ENCODE data around the gene PTPRE.

PTPRE gene

DNA sequence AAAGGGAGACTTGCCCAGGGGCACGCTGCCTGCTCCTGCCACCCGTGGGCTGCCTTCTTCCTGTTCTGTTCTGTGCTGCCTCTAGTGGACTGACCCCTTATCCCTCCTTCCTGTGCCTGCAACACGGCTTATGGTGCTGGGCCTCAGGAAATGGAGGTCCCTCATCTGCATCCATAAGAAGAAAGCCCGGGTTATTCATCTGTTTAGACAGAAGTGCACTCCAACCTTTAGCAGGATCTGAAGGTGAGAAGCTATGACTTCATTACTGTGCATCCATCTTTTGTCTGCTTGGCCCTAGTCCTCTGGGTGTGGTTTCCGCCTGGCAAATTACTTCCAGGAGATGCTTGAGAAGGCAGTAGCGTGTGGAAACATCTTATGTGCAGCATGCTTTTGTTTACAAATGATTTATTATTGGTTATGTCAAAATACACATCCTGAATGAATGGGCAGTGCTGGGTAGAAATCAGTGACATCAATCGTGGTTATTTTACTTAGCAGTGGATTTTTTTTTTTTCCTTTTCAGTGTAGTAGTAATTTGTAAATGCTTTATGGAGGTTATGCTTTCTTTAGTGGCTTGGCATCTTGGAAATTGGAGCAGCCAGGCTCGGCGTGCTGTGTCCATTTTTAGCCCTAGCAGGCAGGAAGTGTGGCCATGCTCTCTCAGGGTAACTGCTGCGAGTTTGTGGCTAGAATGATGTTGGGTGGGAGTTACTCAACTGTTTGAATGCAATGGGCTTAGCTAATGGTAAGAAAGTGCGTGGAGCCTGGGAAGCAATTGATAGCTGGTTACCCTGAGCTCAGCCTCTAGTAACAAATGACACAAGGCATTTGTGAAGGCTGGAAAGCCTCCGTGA lies 12.7 kb downstream of the PTPRE start:
- peak; percentile 77 for DNase-seq (ENCODE audit: low read depth, low spot score)
- in situ Hi-C loops (cut with HindIII; ENCODE audit: low sequenced_read_pairs), result no loop called here
- TF ChIP-seq, protein P1, sequence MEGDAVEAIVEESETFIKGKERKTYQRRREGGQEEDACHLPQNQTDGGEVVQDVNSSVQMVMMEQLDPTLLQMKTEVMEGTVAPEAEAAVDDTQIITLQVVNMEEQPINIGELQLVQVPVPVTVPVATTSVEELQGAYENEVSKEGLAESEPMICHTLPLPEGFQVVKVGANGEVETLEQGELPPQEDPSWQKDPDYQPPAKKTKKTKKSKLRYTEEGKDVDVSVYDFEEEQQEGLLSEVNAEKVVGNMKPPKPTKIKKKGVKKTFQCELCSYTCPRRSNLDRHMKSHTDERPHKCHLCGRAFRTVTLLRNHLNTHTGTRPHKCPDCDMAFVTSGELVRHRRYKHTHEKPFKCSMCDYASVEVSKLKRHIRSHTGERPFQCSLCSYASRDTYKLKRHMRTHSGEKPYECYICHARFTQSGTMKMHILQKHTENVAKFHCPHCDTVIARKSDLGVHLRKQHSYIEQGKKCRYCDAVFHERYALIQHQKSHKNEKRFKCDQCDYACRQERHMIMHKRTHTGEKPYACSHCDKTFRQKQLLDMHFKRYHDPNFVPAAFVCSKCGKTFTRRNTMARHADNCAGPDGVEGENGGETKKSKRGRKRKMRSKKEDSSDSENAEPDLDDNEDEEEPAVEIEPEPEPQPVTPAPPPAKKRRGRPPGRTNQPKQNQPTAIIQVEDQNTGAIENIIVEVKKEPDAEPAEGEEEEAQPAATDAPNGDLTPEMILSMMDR (IDR thresholded peaks at IDR 0.05; ENCODE audit: low read depth, low read length), result peak; percentile 36
- no peak overlapping the region for H3K4me3 ChIP-seq (ENCODE audit: low read depth, low read length)

DNA sequence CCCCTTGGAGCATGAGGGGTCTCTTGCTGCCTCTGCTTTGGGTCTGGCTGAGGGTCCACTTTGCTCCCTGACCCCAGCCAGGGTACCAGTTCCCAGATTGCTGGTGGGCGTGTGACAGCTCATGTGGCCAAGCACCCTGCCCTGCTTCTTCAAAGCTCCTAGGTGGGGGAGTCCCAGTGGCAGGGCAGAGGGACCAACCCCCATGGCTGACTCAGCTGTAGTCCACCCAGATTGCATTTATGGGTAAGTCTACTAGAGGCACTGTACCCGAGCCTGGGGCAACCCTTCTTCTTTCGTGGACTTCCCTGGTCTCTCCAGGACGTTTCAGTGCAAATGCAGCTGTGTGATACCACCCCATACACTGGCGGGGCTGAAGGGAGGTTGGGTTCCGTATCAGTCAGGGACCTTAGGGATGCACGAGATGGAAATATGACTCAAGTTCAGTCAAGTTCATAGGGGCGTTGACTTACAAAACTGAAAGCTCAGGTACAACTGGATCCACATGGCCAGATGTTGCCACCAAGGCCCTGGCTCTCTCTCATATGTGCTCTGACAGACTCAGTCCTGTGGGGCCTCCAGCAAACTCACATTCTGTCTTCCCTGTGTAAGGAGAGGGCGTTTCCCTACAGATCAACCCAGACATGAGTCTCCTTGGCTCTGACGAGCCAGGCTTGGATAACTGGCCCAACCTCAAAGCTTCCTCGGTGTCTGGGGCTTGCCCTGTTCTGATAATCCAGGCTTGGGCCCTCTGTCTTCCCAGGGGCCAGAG lies 13.6 kb downstream of the PTPRE start:
- TF ChIP-seq, protein P1 (IDR thresholded peaks at IDR 0.05; ENCODE audit: low read depth, low read length), result no peak

DNA sequence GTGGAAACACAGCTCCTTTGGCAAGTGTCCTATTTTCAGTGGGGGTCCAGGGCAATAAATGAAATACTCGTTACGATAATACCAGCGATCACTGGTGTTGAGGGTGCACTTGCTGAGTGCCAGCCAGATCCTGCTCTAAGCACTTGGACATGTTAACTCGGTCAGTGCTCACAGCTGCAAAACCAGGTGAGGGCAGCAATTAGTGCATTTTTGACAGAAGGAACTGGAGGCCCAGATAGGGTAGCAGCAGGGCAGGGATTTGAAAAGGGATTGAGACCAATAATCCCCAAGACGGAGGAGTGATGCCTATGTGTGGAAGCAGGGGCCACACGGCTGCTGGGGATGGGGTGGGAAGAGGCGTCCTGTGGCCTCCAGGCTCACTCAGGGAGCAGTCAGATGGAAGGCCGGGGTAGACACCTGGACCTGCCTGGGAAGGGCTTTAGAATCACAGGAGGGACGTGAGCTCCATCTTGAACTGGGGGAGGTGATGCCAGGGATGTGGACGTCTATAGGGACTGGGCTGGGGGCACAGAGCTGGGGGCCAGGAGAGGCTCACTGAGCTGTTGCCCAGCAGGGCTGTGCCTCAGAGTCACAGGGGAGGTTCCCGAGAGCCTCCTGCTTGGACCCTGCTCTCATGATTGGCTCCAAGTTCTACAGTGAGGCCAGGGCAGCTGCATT lies 14.3 kb downstream of the PTPRE start:
- in situ Hi-C loops (cut with HindIII; ENCODE audit: low sequenced_read_pairs), result no loop called here
- TF ChIP-seq, protein P1 (IDR thresholded peaks at IDR 0.05; ENCODE audit: low read depth, low read length), result no peak
- DNase-seq (ENCODE audit: low read depth, low spot score), result no peak
- H3K4me3 ChIP-seq (ENCODE audit: low read depth, low read length), result no peak overlapping the region

More for the DNA sequence above, 13.6 kb downstream of the PTPRE start:
- in situ Hi-C loops (cut with HindIII; ENCODE audit: low sequenced_read_pairs), result no loop called here
- no peak for DNase-seq (ENCODE audit: low read depth, low spot score)
- H3K4me3 ChIP-seq (ENCODE audit: low read depth, low read length), result no peak overlapping the region

DNA sequence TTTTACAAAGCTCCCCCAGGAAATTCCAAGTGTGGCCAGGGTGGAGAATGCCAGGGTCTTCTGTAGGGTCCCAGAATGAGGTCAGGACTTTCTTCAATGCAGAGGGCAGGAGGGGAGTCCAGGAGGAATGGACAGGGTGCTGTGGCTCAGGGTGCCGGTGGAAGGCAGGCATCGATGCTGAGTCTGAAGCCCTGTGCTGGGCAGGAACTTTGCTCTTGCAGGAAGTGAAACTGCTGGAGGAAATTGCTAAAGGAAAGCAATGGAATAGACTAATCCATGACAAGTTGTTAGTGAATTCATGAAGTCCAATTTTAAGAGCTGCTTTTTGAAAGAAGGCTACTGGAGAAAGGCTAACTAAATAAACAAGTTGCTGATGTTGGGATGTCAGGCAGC lies 14.8 kb downstream of the PTPRE start:
- in situ Hi-C loops (cut with HindIII; ENCODE audit: low sequenced_read_pairs), result no loop called here
- DNase-seq (ENCODE audit: low read depth, low spot score), result no peak
- TF ChIP-seq, protein P1 (IDR thresholded peaks at IDR 0.05; ENCODE audit: low read depth, low read length), result no peak
- no peak overlapping the region for H3K4me3 ChIP-seq (ENCODE audit: low read depth, low read length)

DNA sequence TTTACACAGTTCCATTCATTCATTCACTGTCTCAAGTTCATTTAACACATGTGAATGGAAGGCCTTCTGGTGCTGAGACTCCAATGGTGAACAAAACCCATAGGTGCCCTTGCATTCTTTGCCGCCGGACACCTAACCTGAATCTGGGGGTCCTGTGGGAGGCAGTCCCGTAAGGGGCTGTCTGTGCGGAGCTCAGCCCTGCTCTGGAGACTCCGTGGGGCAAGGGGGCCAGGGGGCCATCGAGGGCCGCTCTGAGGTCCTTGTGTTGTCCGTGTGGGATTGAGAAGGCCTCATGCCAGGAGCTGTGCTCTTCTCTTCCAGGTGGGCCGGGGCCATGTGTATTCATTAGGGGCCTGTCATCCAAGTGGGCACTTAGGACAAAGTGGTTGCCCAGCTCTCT lies 15.3 kb downstream of the PTPRE start:
- DNase-seq (ENCODE audit: low read depth, low spot score), result no peak
- TF ChIP-seq, protein P1 (IDR thresholded peaks at IDR 0.05; ENCODE audit: low read depth, low read length), result no peak
- in situ Hi-C loops (cut with HindIII; ENCODE audit: low sequenced_read_pairs), result no loop called here
- no peak overlapping the region for H3K4me3 ChIP-seq (ENCODE audit: low read depth, low read length)

DNA sequence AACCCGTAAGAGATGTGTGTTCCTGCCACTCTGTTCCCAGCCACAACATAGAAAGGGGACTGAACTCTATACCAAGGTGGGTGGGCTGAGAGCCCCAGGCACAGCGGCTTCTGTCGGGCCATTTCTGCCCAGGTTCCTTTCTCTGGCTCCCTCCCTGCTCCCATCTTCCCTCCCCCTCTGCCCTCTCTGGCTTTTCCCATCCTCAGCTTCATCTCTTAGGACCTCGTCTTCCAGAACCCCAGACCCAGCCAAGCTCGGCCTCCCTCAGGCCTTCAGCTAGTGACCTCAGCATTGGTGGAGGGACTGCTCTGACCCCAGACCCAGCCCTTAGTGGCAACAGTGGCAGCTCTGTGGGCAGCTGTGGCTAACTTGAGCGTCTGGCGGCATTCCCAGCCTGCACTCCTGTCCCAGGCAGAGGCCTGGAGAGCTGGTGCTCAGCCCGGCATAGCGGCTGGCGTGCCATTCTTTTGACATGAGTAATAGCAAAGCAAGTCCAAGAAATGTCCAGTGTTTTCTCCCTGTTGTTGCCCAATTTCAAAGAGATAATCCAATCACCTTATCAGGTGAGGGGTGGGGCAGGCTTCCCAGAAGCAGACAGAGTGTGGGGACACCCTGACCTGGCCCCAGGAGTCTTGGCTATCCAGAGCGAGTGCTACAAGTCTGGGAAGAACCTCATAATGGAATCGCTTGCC lies 15.9 kb downstream of the PTPRE start:
- peak; percentile 94 for DNase-seq (ENCODE audit: low read depth, low spot score)
- in situ Hi-C loops (cut with HindIII; ENCODE audit: low sequenced_read_pairs), result no loop called here
- TF ChIP-seq, protein P1 (IDR thresholded peaks at IDR 0.05; ENCODE audit: low read depth, low read length), result no peak
- no peak overlapping the region for H3K4me3 ChIP-seq (ENCODE audit: low read depth, low read length)
